Left ventricle myocardium superior (tissue), 1 donor: ENCODE measurements around the gene PAPSS2. TPM values are rescaled to one million over a fixed set of nuclear protein-coding genes. Genes with fewer than 3 reads are reported as not detected.
A peak's percentile ranks its signal among the peaks of the same experiment; 100 is the strongest.
"Not testable (repeated sequence)": the region's sequence is repeated elsewhere in the genome, so short reads cannot be mapped to it uniquely, and the experiment has no call there.

Experiments
- ATAC-seq: fragments of 200-7000 bp; cut with Tn5 transposase; one replicate; pipeline ENCODE4 v1.9.1; 2020; ENCODE audit warnings: mild to moderate bottlenecking, moderate library complexity
- DNase-seq: peaks from one replicate; pipeline ENCODE4 v3.0.0-alpha.2; 2020
- intact Hi-C: fragments of 100-400 bp; cut with micrococcal nuclease; formaldehyde crosslinking; loops from one replicate; pipeline ENCODE4 v1.11.0; 2022
- total RNA-seq: library from RNA; stranded (reverse); fragmentation: NEBNext Ultra II Directional; extraction: Animal tissue kit (Norgen Biotek cat#: 25700); gene quantifications from one replicate; pipeline ENCODE4 v1.2.1, GENCODE V29; 2021
- donor health status: DM: no; HTN: yes; CAD: no; lungs with severe emphysema.

The PAPSS2 gene
- total RNA-seq, 1 donor from 2014 or later: 11.8 TPM

- intact Hi-C loops: no loop called here
- no peak for DNase-seq
- ATAC-seq: peak; percentile 39
Measured at GRCh38 chr10:87733081-87733480, 73.4 kb downstream of the PAPSS2 start.

- ATAC-seq (peak; percentile 88), DNase-seq (no peak)
- intact Hi-C loops: loop anchor here (2.0 kb wide), 1 partner anchor 78 kb away; no protein-coding TSS in a partner anchor
Measured at GRCh38 chr10:87734987-87735827, 75.5 kb downstream of the PAPSS2 start.

GRCh38 chr10:87738253-87738652, 78.6 kb downstream of the PAPSS2 start:
- intact Hi-C loops, DNase-seq, ATAC-seq: not testable (repeated sequence)

- DNase-seq (no peak), ATAC-seq (no peak)
- intact Hi-C loops: no loop called here
Measured at GRCh38 chr10:87739703-87740102, 80.0 kb downstream of the PAPSS2 start.

- DNase-seq: no peak
- intact Hi-C loops: no loop called here
- peak; percentile 17 for ATAC-seq
Measured at GRCh38 chr10:87740254-87740655, 80.6 kb downstream of the PAPSS2 start.

- intact Hi-C loops, ATAC-seq, DNase-seq: not testable (repeated sequence)
Measured at GRCh38 chr10:87742992-87743610, 83.4 kb downstream of the PAPSS2 start.

- intact Hi-C loops: no loop called here
- ATAC-seq (no peak), DNase-seq (no peak)
Measured at GRCh38 chr10:87744606-87745005, 84.9 kb downstream of the PAPSS2 start.

- intact Hi-C loops: no loop called here
- no peak for ATAC-seq
- no peak for DNase-seq
Measured at GRCh38 chr10:87746911-87747310, 87.2 kb downstream of the PAPSS2 start.

GRCh38 chr10:87748244-87748643, 88.6 kb downstream of the PAPSS2 start:
- DNase-seq, intact Hi-C loops, ATAC-seq: not testable (repeated sequence)

GRCh38 chr10:87750001-87750671, 90.5 kb downstream of the PAPSS2 start:
- DNase-seq (no peak), ATAC-seq (peak; percentile 47)
- intact Hi-C loops: no loop called here

- DNase-seq (no peak), ATAC-seq (no peak)
- intact Hi-C loops: no loop called here
Measured at GRCh38 chr10:87750817-87751216, 91.1 kb downstream of the PAPSS2 start.

GRCh38 chr10:87751274-87751673, 91.6 kb downstream of the PAPSS2 start:
- DNase-seq (no peak), ATAC-seq (no peak)
- intact Hi-C loops: no loop called here

- no peak for DNase-seq
- no peak for ATAC-seq
- intact Hi-C loops: no loop called here
Measured at GRCh38 chr10:87752566-87752965, 92.9 kb downstream of the PAPSS2 start.

GRCh38 chr10:87753995-87754866, 94.6 kb downstream of the PAPSS2 start:
- DNase-seq (no peak), ATAC-seq (no peak)
- intact Hi-C loops: no loop called here

- intact Hi-C loops: no loop called here
- peak; percentile 38 for ATAC-seq
- DNase-seq: no peak
Measured at GRCh38 chr10:87757685-87758084, 98.0 kb downstream of the PAPSS2 start.

GRCh38 chr10:87759551-87759950, 99.9 kb downstream of the PAPSS2 start:
- ATAC-seq (no peak), DNase-seq (no peak)
- intact Hi-C loops: no loop called here

GRCh38 chr10:87760195-87760905, 100.7 kb downstream of the PAPSS2 start:
- no peak for ATAC-seq
- intact Hi-C loops: no loop called here

GRCh38 chr10:87761153-87761552, 101.5 kb downstream of the PAPSS2 start:
- intact Hi-C loops: no loop called here
- ATAC-seq (no peak), DNase-seq (no peak)

More at GRCh38 chr10:87760195-87760905, 100.7 kb downstream of the PAPSS2 start:
- no peak for DNase-seq
